Measurements from ENCODE around the gene RABEP2. TPM values are rescaled to one million over a fixed set of nuclear protein-coding genes. Genes with fewer than 3 reads are reported as not detected.
"Not testable (repeated sequence)": the region's sequence is repeated elsewhere in the genome, so short reads cannot be mapped to it uniquely, and the experiment has no call there.

RABEP2 gene
- total RNA-seq, 1 donor from 2014 or later: 31.2 TPM

GRCh38 chr16:28879841-28880588 lies 45.0 kb downstream of the RABEP2 start:
- DNase-seq (ENCODE audit: low read depth in 2 of 2): peak; percentile 82 to 83

GRCh38 chr16:28879261-28879840 lies 45.7 kb downstream of the RABEP2 start:
- no peak for DNase-seq (ENCODE audit: low read depth in 2 of 2)

GRCh38 chr16:28878083-28878926 lies 46.7 kb downstream of the RABEP2 start, which contains the start of gene ATP2A1:
Gene ATP2A1, plus strand, starts transcription at chr16:28878488. Its CDS starts 184 bp downstream, at chr16:28878672.
- no peak for DNase-seq (ENCODE audit: low read depth in 2 of 2)

GRCh38 chr16:28877655-28878000 lies 47.4 kb downstream of the RABEP2 start:
- no peak for DNase-seq (ENCODE audit: low read depth in 2 of 2)

GRCh38 chr16:28876973-28877654 lies 47.9 kb downstream of the RABEP2 start:
- DNase-seq (ENCODE audit: low read depth in 2 of 2): no peak

GRCh38 chr16:28876019-28876659 lies 48.9 kb downstream of the RABEP2 start:
- DNase-seq (ENCODE audit: low read depth in 2 of 2): no peak

- no peak for DNase-seq (ENCODE audit: low read depth in 2 of 2)
Observed at GRCh38 chr16:28875134-28876018, 49.7 kb downstream of the RABEP2 start.

GRCh38 chr16:28874406-28874805 lies 50.6 kb downstream of the RABEP2 start:
- DNase-seq (ENCODE audit: low read depth in 2 of 2): no peak

GRCh38 chr16:28873543-28874201 lies 51.4 kb downstream of the RABEP2 start:
- DNase-seq (ENCODE audit: low read depth in 2 of 2): peak in 1 of 2 donors; percentile 23

- DNase-seq (ENCODE audit: low read depth in 2 of 2): no peak
Observed at GRCh38 chr16:28872952-28873351, 52.1 kb downstream of the RABEP2 start.

GRCh38 chr16:28869201-28869600 lies 55.8 kb downstream of the RABEP2 start:
- no peak for DNase-seq (ENCODE audit: low read depth in 2 of 2)

- not testable (repeated sequence) for DNase-seq (ENCODE audit: low read depth in 2 of 2)
Observed at GRCh38 chr16:28867646-28868045, 57.4 kb downstream of the RABEP2 start.

GRCh38 chr16:28867241-28867640 lies 57.8 kb downstream of the RABEP2 start:
- no peak for DNase-seq (ENCODE audit: low read depth in 2 of 2)

- DNase-seq (ENCODE audit: low read depth in 2 of 2): no peak
Observed at GRCh38 chr16:28866454-28866804, 58.6 kb downstream of the RABEP2 start.

GRCh38 chr16:28865722-28866453 lies 59.1 kb downstream of the RABEP2 start:
- DNase-seq (ENCODE audit: low read depth in 2 of 2): no peak

GRCh38 chr16:28865001-28865688 lies 59.9 kb downstream of the RABEP2 start:
- DNase-seq (ENCODE audit: low read depth in 2 of 2): no peak

- peak; percentile 44 to 50 for DNase-seq (ENCODE audit: low read depth in 2 of 2)
Observed at GRCh38 chr16:28863929-28864793, 60.9 kb downstream of the RABEP2 start.
